HepG2 (cell line): ENCODE measurements around the gene ALB. TPM values are rescaled to one million over a fixed set of nuclear protein-coding genes. Genes with fewer than 3 reads are reported as not detected.

Source experiments
- GABPA ChIP-seq, 2 experiments: IDR thresholded peaks; 2 replicates each; pipeline ENCODE4 v1.6.1; 2011 to 2016; ENCODE audit warnings: low read depth in 2 of 2, low read length in 1 of 2, missing biosample characterization in 1 of 2, missing genetic modification characterization in 1 of 2
- GPN1 ChIP-seq: sonication (generic); formaldehyde crosslinking; IDR thresholded peaks from 2 replicates; pipeline ENCODE4 v1.5.1; 2020; ENCODE audit warnings: missing genetic modification reagents, borderline replicate concordance
- HDAC6 ChIP-seq: fragments of 200-600 bp; sonication (generic); IDR thresholded peaks from 2 replicates; pipeline ENCODE4 v1.7.0; 2017; ENCODE audit warnings: mild to moderate bottlenecking, antibody characterized with exemption, low read length, low read depth
- MIXL1 ChIP-seq: IDR thresholded peaks from 2 replicates; pipeline ENCODE4 v1.6.1; 2016
- POLR2AphosphoS5 ChIP-seq: IDR thresholded peaks from 2 replicates; pipeline ENCODE4 v1.6.1; 2012; ENCODE audit warnings: low read depth, low read length
- RBAK ChIP-seq: sonication (generic); formaldehyde crosslinking; IDR thresholded peaks from 2 replicates; pipeline ENCODE4 v1.5.1; 2020; ENCODE audit warnings: mild to moderate bottlenecking, missing genetic modification reagents
- SALL2 ChIP-seq: sonication (generic); formaldehyde crosslinking; IDR thresholded peaks from 2 replicates; pipeline ENCODE4 v1.8.1; 2023; ENCODE audit warnings: mild to moderate bottlenecking, missing genetic modification reagents, inconsistent platforms
- ZNF326 ChIP-seq: sonication (generic); formaldehyde crosslinking; IDR thresholded peaks from 2 replicates; pipeline ENCODE4 v1.4.0; 2020; ENCODE audit warnings: missing genetic modification reagents, borderline replicate concordance
- ZNF709 ChIP-seq: sonication (generic); formaldehyde crosslinking; IDR thresholded peaks from 2 replicates; pipeline ENCODE4 v1.5.0; 2020; ENCODE audit warnings: mild to moderate bottlenecking, missing genetic modification reagents
- polyA plus RNA-seq, 8 experiments: library from polyadenylated mRNA; depleted of rRNA in 3 of 8; stranded (reverse) in 7 of 8; unstranded in 1 of 8; fragments of >200 nt; fragmentation: Illumina TruSeq in 4 of 8; extraction: Trizol in 4 of 8; gene quantifications; 2 replicates each; pipeline versions ENCODE4 v1.2.1 to v1.2.3, GENCODE V29; 2011 to 2016; ENCODE audit warnings: low read depth in 4 of 8, missing spikeins in 1 of 8, mixed read lengths in 1 of 8; ENCODE audit not compliant: insufficient read depth in 1 of 8
- total RNA-seq, 5 experiments: library from RNA; depleted of rRNA; stranded (reverse); fragments of >200 nt; fragmentation: Illumina TruSeq; extraction: Trizol; gene quantifications; 2 replicates each; pipeline ENCODE4 v1.2.3, GENCODE V29; 2016; ENCODE audit warnings: low read depth in 1 of 5
- TF ChIP-seq, protein P1 (sequence below): sonication (generic); formaldehyde crosslinking; IDR thresholded peaks from 2 replicates; pipeline ENCODE4 v1.5.1; 2020; ENCODE audit warnings: mild to moderate bottlenecking, moderate library complexity, missing genetic modification reagents
- TF ChIP-seq, protein P2 (sequence below): sonication (generic); formaldehyde crosslinking; IDR thresholded peaks from 2 replicates; pipeline ENCODE4 v1.4.0; 2020; ENCODE audit warnings: missing genetic modification reagents
- TF ChIP-seq, protein P3 (sequence below), 2 experiments: IDR thresholded peaks; 2 replicates each; pipeline ENCODE4 v1.6.1; 2011 to 2012; ENCODE audit warnings: low read length in 2 of 2, borderline replicate concordance in 1 of 2, low read depth in 1 of 2, mild to moderate bottlenecking in 1 of 2, moderate library complexity in 1 of 2
- TF ChIP-seq, protein P4 (sequence below): sonication (generic); formaldehyde crosslinking; IDR thresholded peaks from 2 replicates; pipeline ENCODE4 v1.4.0; 2020; ENCODE audit warnings: mild to moderate bottlenecking, missing genetic modification reagents
- TF ChIP-seq, protein P5 (sequence below): sonication (generic); formaldehyde crosslinking; IDR thresholded peaks from 2 replicates; pipeline ENCODE4 v1.8.1; 2023; ENCODE audit warnings: mild to moderate bottlenecking, missing genetic modification reagents
- TF ChIP-seq, protein P6 (sequence below): sonication (generic); formaldehyde crosslinking; IDR thresholded peaks from 2 replicates; pipeline ENCODE4 v1.4.0; 2020; ENCODE audit warnings: mild to moderate bottlenecking, missing genetic modification reagents
- TF ChIP-seq, protein P7 (sequence below): sonication (generic); formaldehyde crosslinking; IDR thresholded peaks from 2 replicates; pipeline ENCODE4 v1.4.0; 2020; ENCODE audit warnings: missing genetic modification reagents, mild to moderate bottlenecking, borderline replicate concordance
- TF ChIP-seq, protein P8 (sequence below): sonication (generic); formaldehyde crosslinking; IDR thresholded peaks from 2 replicates; pipeline ENCODE4 v1.4.0; 2020; ENCODE audit warnings: mild to moderate bottlenecking, missing genetic modification reagents

The ALB gene
- total and polyA plus RNA-seq, 2 of the 13 experiments (the other 11 are each of a cell fraction or from before 2014, with no cell fraction given) = 22,259 to 22,625 TPM

DNA sequence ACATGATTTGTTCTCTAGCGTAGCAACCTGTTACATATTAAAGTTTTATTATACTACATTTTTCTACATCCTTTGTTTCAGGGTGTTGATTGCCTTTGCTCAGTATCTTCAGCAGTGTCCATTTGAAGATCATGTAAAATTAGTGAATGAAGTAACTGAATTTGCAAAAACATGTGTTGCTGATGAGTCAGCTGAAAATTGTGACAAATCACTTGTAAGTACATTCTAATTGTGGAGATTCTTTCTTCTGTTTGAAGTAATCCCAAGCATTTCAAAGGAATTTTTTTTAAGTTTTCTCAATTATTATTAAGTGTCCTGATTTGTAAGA, 2.4 kb downstream of the ALB start (continued):
- TF ChIP-seq, protein P1, sequence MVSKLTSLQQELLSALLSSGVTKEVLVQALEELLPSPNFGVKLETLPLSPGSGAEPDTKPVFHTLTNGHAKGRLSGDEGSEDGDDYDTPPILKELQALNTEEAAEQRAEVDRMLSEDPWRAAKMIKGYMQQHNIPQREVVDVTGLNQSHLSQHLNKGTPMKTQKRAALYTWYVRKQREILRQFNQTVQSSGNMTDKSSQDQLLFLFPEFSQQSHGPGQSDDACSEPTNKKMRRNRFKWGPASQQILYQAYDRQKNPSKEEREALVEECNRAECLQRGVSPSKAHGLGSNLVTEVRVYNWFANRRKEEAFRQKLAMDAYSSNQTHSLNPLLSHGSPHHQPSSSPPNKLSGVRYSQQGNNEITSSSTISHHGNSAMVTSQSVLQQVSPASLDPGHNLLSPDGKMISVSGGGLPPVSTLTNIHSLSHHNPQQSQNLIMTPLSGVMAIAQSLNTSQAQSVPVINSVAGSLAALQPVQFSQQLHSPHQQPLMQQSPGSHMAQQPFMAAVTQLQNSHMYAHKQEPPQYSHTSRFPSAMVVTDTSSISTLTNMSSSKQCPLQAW (CRISPR knock-in tag) = no peak
- TF ChIP-seq, protein P2, sequence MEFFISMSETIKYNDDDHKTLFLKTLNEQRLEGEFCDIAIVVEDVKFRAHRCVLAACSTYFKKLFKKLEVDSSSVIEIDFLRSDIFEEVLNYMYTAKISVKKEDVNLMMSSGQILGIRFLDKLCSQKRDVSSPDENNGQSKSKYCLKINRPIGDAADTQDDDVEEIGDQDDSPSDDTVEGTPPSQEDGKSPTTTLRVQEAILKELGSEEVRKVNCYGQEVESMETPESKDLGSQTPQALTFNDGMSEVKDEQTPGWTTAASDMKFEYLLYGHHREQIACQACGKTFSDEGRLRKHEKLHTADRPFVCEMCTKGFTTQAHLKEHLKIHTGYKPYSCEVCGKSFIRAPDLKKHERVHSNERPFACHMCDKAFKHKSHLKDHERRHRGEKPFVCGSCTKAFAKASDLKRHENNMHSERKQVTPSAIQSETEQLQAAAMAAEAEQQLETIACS (CRISPR knock-in tag) = no peak
- TF ChIP-seq POLR2AphosphoS5 (peak; percentile 83), GABPA (IDR thresholded peaks at IDR 0.05; ENCODE audit: low read depth, low read length) (no peak), GABPA (CRISPR knock-in tag; IDR thresholded peaks at IDR 0.05; ENCODE audit: low read depth) (0 out of 2 replicates have a peak, but pooled peaks have one; percentile 16), HDAC6 (peak; percentile 33; the same call in 1 of the 2 replicates), MIXL1 (CRISPR knock-in tag) (no peak), ZNF326 (CRISPR knock-in tag) (no peak), ZNF709 (CRISPR knock-in tag) (no peak), RBAK (no peak), GPN1 (CRISPR knock-in tag) (no peak), SALL2 (CRISPR knock-in tag) (no peak)
- TF ChIP-seq, protein P3, sequence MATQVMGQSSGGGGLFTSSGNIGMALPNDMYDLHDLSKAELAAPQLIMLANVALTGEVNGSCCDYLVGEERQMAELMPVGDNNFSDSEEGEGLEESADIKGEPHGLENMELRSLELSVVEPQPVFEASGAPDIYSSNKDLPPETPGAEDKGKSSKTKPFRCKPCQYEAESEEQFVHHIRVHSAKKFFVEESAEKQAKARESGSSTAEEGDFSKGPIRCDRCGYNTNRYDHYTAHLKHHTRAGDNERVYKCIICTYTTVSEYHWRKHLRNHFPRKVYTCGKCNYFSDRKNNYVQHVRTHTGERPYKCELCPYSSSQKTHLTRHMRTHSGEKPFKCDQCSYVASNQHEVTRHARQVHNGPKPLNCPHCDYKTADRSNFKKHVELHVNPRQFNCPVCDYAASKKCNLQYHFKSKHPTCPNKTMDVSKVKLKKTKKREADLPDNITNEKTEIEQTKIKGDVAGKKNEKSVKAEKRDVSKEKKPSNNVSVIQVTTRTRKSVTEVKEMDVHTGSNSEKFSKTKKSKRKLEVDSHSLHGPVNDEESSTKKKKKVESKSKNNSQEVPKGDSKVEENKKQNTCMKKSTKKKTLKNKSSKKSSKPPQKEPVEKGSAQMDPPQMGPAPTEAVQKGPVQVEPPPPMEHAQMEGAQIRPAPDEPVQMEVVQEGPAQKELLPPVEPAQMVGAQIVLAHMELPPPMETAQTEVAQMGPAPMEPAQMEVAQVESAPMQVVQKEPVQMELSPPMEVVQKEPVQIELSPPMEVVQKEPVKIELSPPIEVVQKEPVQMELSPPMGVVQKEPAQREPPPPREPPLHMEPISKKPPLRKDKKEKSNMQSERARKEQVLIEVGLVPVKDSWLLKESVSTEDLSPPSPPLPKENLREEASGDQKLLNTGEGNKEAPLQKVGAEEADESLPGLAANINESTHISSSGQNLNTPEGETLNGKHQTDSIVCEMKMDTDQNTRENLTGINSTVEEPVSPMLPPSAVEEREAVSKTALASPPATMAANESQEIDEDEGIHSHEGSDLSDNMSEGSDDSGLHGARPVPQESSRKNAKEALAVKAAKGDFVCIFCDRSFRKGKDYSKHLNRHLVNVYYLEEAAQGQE (IDR thresholded peaks at IDR 0.05; ENCODE audit: borderline replicate concordance in 1 of 2, low read depth in 1 of 2, low read length in 2 of 2) = 0 out of 4 replicates have a peak, but pooled peaks of 1 of the 2 experiments have one; percentile 35
- TF ChIP-seq, protein P4, sequence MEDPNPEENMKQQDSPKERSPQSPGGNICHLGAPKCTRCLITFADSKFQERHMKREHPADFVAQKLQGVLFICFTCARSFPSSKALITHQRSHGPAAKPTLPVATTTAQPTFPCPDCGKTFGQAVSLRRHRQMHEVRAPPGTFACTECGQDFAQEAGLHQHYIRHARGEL (CRISPR knock-in tag) = no peak
- TF ChIP-seq, protein P5, sequence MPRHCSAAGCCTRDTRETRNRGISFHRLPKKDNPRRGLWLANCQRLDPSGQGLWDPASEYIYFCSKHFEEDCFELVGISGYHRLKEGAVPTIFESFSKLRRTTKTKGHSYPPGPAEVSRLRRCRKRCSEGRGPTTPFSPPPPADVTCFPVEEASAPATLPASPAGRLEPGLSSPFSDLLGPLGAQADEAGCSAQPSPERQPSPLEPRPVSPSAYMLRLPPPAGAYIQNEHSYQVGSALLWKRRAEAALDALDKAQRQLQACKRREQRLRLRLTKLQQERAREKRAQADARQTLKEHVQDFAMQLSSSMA = no peak
- TF ChIP-seq, protein P6, sequence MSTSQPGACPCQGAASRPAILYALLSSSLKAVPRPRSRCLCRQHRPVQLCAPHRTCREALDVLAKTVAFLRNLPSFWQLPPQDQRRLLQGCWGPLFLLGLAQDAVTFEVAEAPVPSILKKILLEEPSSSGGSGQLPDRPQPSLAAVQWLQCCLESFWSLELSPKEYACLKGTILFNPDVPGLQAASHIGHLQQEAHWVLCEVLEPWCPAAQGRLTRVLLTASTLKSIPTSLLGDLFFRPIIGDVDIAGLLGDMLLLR (CRISPR knock-in tag) = no peak
- TF ChIP-seq, protein P7, sequence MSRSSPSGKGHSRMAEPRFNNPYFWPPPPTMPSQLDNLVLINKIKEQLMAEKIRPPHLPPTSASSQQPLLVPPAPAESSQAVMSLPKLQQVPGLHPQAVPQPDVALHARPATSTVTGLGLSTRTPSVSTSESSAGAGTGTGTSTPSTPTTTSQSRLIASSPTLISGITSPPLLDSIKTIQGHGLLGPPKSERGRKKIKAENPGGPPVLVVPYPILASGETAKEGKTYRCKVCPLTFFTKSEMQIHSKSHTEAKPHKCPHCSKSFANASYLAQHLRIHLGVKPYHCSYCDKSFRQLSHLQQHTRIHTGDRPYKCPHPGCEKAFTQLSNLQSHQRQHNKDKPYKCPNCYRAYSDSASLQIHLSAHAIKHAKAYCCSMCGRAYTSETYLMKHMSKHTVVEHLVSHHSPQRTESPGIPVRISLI = no peak
- TF ChIP-seq, protein P8, sequence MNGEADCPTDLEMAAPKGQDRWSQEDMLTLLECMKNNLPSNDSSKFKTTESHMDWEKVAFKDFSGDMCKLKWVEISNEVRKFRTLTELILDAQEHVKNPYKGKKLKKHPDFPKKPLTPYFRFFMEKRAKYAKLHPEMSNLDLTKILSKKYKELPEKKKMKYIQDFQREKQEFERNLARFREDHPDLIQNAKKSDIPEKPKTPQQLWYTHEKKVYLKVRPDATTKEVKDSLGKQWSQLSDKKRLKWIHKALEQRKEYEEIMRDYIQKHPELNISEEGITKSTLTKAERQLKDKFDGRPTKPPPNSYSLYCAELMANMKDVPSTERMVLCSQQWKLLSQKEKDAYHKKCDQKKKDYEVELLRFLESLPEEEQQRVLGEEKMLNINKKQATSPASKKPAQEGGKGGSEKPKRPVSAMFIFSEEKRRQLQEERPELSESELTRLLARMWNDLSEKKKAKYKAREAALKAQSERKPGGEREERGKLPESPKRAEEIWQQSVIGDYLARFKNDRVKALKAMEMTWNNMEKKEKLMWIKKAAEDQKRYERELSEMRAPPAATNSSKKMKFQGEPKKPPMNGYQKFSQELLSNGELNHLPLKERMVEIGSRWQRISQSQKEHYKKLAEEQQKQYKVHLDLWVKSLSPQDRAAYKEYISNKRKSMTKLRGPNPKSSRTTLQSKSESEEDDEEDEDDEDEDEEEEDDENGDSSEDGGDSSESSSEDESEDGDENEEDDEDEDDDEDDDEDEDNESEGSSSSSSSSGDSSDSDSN (CRISPR knock-in tag) = no peak
